IMR-90 (cell line): Measurements from ENCODE around the gene UBE2N.

ENCODE experiments used
- BHLHE40 ChIP-seq: fragments of 150-350 bp; IDR thresholded peaks from 2 replicates; pipeline ENCODE4 v1.6.1; 2016; ENCODE audit warnings: mild to moderate bottlenecking, low read depth, low read length
- CHD1 ChIP-seq: IDR thresholded peaks from 2 replicates; pipeline ENCODE4 v1.6.1; 2012; ENCODE audit warnings: low read depth, low read length, improper control_type of control experiment
- MAFK ChIP-seq: IDR thresholded peaks from 2 replicates; pipeline ENCODE4 v1.6.1; 2012; ENCODE audit warnings: low read depth, low read length, improper control_type of control experiment
- MAZ ChIP-seq: IDR thresholded peaks from 2 replicates; pipeline ENCODE4 v1.6.1; 2012; ENCODE audit warnings: low read depth, mild to moderate bottlenecking, low read length, improper control_type of control experiment, moderate library complexity, borderline replicate concordance
- MXI1 ChIP-seq: IDR thresholded peaks from 2 replicates; pipeline ENCODE4 v1.6.1; 2012; ENCODE audit warnings: low read depth, mild to moderate bottlenecking, low read length, moderate library complexity, borderline replicate concordance
- NFE2L2 ChIP-seq: fragments of 150-350 bp; IDR thresholded peaks from 2 replicates; pipeline ENCODE4 v1.6.1; 2016; ENCODE audit warnings: low read depth, mild to moderate bottlenecking, low read length
- POLR2A ChIP-seq: IDR thresholded peaks from 2 replicates; pipeline ENCODE4 v1.6.1; 2012; ENCODE audit warnings: mild to moderate bottlenecking, low read depth, low read length
- RAD21 ChIP-seq: IDR thresholded peaks from 2 replicates; pipeline ENCODE4 v1.6.1; 2012; ENCODE audit warnings: low read length, improper control_type of control experiment
- RCOR1 ChIP-seq: IDR thresholded peaks from 2 replicates; pipeline ENCODE4 v1.6.1; 2012; ENCODE audit warnings: mild to moderate bottlenecking, low read length, improper control_type of control experiment; ENCODE audit not compliant: insufficient replicate concordance
- RFX5 ChIP-seq: IDR thresholded peaks from 2 replicates; pipeline ENCODE4 v1.8.0; 2012; ENCODE audit warnings: low read depth, mild to moderate bottlenecking, low read length, moderate library complexity
- SMC3 ChIP-seq: fragments of 150-350 bp; IDR thresholded peaks from 2 replicates; pipeline ENCODE4 v1.6.1; 2016; ENCODE audit warnings: low read depth, mild to moderate bottlenecking, antibody characterized with exemption, low read length, moderate library complexity
- USF2 ChIP-seq: fragments of 150-350 bp; IDR thresholded peaks from 2 replicates; pipeline ENCODE4 v1.6.1; 2017; ENCODE audit warnings: mild to moderate bottlenecking, antibody characterized with exemption, low read length, low read depth
- TF ChIP-seq, protein P1 (sequence below): conservative IDR thresholded peaks from 2 replicates; pipeline ENCODE4 v1.5.1; 2012; ENCODE audit warnings: mild to moderate bottlenecking, low read depth, low read length, improper control_type of control experiment
- TF ChIP-seq, protein P2 (sequence below): fragments of 150-350 bp; IDR thresholded peaks from 2 replicates; pipeline ENCODE4 v1.6.1; 2016; ENCODE audit warnings: low read depth, mild to moderate bottlenecking, low read length, moderate library complexity, borderline replicate concordance

GRCh38 chr12:93407963-93408283 is 33.8 kb downstream of the UBE2N start:
- TF ChIP-seq, protein P1, sequence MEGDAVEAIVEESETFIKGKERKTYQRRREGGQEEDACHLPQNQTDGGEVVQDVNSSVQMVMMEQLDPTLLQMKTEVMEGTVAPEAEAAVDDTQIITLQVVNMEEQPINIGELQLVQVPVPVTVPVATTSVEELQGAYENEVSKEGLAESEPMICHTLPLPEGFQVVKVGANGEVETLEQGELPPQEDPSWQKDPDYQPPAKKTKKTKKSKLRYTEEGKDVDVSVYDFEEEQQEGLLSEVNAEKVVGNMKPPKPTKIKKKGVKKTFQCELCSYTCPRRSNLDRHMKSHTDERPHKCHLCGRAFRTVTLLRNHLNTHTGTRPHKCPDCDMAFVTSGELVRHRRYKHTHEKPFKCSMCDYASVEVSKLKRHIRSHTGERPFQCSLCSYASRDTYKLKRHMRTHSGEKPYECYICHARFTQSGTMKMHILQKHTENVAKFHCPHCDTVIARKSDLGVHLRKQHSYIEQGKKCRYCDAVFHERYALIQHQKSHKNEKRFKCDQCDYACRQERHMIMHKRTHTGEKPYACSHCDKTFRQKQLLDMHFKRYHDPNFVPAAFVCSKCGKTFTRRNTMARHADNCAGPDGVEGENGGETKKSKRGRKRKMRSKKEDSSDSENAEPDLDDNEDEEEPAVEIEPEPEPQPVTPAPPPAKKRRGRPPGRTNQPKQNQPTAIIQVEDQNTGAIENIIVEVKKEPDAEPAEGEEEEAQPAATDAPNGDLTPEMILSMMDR = no peak
- TF ChIP-seq POLR2A (no peak), USF2 (no peak), RAD21 (no peak), MAFK (no peak), SMC3 (no peak), BHLHE40 (no peak), NFE2L2 (no peak), RFX5 (no peak), RCOR1 (no peak), MAZ (no peak), CHD1 (no peak), MXI1 (no peak)
- TF ChIP-seq, protein P2, sequence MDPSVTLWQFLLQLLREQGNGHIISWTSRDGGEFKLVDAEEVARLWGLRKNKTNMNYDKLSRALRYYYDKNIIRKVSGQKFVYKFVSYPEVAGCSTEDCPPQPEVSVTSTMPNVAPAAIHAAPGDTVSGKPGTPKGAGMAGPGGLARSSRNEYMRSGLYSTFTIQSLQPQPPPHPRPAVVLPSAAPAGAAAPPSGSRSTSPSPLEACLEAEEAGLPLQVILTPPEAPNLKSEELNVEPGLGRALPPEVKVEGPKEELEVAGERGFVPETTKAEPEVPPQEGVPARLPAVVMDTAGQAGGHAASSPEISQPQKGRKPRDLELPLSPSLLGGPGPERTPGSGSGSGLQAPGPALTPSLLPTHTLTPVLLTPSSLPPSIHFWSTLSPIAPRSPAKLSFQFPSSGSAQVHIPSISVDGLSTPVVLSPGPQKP = no peak
